Cardiac muscle cell (in vitro differentiated cells and primary cell): Measurements from ENCODE around the gene NTMT1. TPM values are rescaled to one million over a fixed set of nuclear protein-coding genes. Genes with fewer than 3 reads are reported as not detected.

Experiments used
- DNase-seq, 2 donors: peaks; one replicate each; pipeline versions ENCODE4 v3.0.0 to v3.0.0-alpha.2; 2010 to 2017; ENCODE audit warnings: low read depth in 1 of 2, low spot score in 1 of 2
- H3K27ac ChIP-seq: fragments of 200-600 bp; sonication (generic); 2 replicates; pipeline ENCODE4 v1.5.1; 2016
- H3K27me3 ChIP-seq: fragments of 200-600 bp; sonication (generic); 2 replicates; pipeline ENCODE4 v1.6.0; 2016; ENCODE audit warnings: control low read depth
- H3K36me3 ChIP-seq: fragments of 200-600 bp; sonication (generic); 2 replicates; pipeline ENCODE4 v1.5.1; 2016; ENCODE audit warnings: control low read depth
- H3K4me1 ChIP-seq: fragments of 200-600 bp; sonication (generic); 2 replicates; pipeline ENCODE4 v1.8.1; 2017; ENCODE audit warnings: low read depth, mild to moderate bottlenecking, mixed run types
- H3K4me3 ChIP-seq: fragments of 200-600 bp; sonication (generic); 2 replicates; pipeline ENCODE4 v1.5.1; 2016; ENCODE audit warnings: mild to moderate bottlenecking
- H3K9me3 ChIP-seq: fragments of 200-600 bp; sonication (generic); 2 replicates; pipeline ENCODE4 v1.5.1; 2017; ENCODE audit warnings: low read depth, mild to moderate bottlenecking, control low read depth
- polyA plus RNA-seq: library from polyadenylated mRNA; unstranded; fragments of >200 nt; fragmentation: Nextera tagmentation; extraction: Ambion mirVana; gene quantifications from 2 replicates; pipeline ENCODE4 v1.2.1, GENCODE V29; 2016
- total RNA-seq: library from RNA; depleted of rRNA; stranded (reverse); fragments of >200 nt; gene quantifications from 2 replicates; pipeline ENCODE4 v1.2.3, GENCODE V29; 2016
- TF ChIP-seq, protein P1 (sequence below): IDR thresholded peaks from 2 replicates; pipeline ENCODE4 v1.5.1; 2012; ENCODE audit warnings: low read depth, mild to moderate bottlenecking, low read length

The NTMT1 gene
- total and polyA plus RNA-seq, 2 experiments from 2014 or later, result 35.2 to 77.6 TPM

DNA sequence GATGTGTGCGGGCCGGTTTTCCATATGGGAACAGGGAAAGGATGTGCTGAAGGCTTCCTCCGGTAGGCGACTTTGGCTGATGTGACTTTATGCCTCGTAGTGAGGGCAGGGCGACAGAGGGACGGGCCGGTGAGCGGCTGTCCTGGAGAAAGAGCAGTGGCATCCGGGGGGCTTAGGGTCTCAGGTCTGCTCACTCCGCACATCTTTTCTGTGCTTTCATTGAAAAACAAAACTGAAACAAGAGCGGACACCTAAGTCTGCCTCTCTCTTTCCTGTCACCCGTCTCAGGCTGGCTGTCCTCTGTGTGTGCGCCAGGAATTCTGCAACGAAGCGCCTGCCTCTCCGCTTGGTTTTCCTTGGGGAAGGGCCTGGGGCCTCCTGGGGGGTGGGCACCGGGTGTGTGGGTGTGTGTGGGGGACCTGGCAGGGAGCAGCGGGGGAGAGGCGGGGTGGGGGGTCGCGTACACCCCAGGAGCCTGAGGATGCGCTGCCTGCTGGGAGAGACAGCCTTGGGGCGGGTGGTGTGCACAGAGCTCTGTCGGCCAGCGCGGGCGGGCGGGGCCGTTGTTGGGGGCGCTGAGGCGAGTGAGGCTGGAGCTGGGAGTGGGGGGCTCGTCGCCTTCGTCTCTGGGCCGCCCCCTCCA lies 38.9 kb downstream of the NTMT1 start:
- Histone ChIP-seq H3K4me1 (no peaks in the 10 kb centered on the region), H3K4me3 (peak overlapping the region; percentile 27), H3K36me3 (no peaks in the 10 kb centered on the region), H3K27ac (no peak overlapping the region), H3K27me3 (peaks cover 28% of the 10 kb centered on the region), H3K9me3 (no peaks in the 10 kb centered on the region)
- no peak for DNase-seq
- TF ChIP-seq, protein P1, sequence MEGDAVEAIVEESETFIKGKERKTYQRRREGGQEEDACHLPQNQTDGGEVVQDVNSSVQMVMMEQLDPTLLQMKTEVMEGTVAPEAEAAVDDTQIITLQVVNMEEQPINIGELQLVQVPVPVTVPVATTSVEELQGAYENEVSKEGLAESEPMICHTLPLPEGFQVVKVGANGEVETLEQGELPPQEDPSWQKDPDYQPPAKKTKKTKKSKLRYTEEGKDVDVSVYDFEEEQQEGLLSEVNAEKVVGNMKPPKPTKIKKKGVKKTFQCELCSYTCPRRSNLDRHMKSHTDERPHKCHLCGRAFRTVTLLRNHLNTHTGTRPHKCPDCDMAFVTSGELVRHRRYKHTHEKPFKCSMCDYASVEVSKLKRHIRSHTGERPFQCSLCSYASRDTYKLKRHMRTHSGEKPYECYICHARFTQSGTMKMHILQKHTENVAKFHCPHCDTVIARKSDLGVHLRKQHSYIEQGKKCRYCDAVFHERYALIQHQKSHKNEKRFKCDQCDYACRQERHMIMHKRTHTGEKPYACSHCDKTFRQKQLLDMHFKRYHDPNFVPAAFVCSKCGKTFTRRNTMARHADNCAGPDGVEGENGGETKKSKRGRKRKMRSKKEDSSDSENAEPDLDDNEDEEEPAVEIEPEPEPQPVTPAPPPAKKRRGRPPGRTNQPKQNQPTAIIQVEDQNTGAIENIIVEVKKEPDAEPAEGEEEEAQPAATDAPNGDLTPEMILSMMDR, result no peak

DNA sequence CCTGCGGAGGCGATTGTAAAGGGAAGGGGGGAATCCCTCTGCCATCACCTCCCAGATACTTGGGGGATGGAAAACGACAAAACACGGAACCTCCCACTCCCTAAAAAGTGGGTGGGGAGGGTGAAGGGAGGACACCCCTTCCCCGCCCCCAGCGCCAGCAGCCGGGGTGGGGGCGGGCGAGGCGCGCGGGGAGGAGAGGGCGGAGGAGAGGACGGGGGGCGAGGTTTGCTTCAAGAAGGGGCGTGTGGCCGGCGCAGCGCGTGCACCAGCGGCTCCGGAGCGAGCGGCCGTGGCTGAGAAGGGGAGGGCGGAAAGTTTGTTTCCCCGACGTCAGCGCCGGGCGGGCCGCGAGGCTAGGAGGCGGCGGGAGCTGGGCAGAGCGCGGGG lies 39.4 kb downstream of the NTMT1 start, which contains the start of gene PRRX2:
Gene PRRX2 (plus strand): TSS at position 259 of the 387 bp plus-strand sequence. CDS start 221 bp downstream, outside the sequence.
- H3K4me1 ChIP-seq, result no peaks in the 10 kb centered on the region
- no peaks in the 10 kb centered on the region for H3K9me3 ChIP-seq
- TF ChIP-seq, protein P1, result no peak
- no peak within 1 kb of the TSS for H3K27ac ChIP-seq
- no peaks in the 10 kb centered on the region for H3K36me3 ChIP-seq
- peak within 1 kb of the TSS; percentile 27 for H3K4me3 ChIP-seq
- peak; percentile 34 to 60 for DNase-seq
- peaks cover 28% of the 10 kb centered on the region for H3K27me3 ChIP-seq

DNA sequence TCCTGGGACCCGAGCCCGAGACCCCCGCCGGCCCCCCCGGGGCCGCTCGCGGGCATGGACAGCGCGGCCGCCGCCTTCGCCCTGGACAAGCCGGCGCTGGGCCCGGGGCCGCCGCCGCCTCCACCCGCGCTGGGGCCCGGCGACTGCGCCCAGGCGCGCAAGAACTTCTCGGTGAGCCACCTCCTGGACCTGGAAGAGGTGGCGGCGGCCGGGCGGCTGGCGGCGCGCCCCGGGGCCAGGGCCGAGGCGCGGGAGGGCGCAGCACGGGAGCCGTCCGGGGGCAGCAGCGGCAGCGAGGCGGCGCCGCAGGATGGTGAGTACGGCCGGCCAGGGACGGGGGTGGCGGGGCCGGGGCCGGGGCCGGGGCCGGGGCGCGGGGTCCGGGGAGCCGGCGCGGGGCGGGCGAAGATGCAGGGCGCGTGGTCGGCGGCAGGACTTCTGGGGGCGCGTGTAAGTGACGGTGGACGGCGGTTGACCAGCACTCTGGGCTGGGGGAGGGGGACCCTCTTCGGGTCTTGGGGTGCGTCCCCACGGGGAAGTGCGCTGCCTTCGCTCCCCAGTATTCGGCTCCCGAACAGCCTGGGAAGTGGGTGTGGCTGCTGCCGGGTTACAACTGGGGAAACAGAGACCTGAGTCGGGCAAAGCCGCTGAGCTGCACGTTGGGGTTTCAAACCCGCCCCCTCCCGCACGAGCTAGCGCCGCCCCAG lies 40.0 kb downstream of the NTMT1 start:
- no peaks in the 10 kb centered on the region for H3K36me3 ChIP-seq
- no peak overlapping the region for H3K27ac ChIP-seq
- peak overlapping the region; percentile 27 for H3K4me3 ChIP-seq
- H3K27me3 ChIP-seq, result peaks cover 28% of the 10 kb centered on the region
- no peak for DNase-seq
- H3K9me3 ChIP-seq, result no peaks in the 10 kb centered on the region
- H3K4me1 ChIP-seq, result no peaks in the 10 kb centered on the region
- TF ChIP-seq, protein P1, result no peak

DNA sequence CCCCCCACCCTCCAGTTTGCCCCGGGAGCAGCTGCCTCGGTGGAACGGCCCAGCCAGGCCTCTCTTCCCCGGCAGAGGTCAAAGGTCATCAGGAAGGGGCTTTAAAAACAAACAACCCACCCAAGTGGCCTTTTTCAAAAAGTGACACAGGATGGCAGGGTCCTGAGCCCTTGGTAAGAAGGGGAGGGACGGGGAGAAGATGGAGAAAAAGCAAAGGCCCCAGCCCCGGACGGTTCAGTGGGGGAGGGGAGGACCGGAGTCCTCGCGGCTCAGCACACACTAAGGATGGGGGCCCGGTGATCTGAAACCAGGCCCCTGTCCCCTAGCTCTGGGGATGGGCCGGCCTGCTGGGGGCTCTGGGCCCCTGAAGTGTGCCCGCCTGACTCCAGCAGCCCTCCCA lies 40.6 kb downstream of the NTMT1 start:
- H3K36me3 ChIP-seq, result no peaks in the 10 kb centered on the region
- H3K27me3 ChIP-seq, result peaks cover 28% of the 10 kb centered on the region
- TF ChIP-seq, protein P1, result no peak
- no peak for DNase-seq
- H3K9me3 ChIP-seq, result no peaks in the 10 kb centered on the region
- no peak overlapping the region for H3K4me3 ChIP-seq
- no peaks in the 10 kb centered on the region for H3K4me1 ChIP-seq
- no peak overlapping the region for H3K27ac ChIP-seq

DNA sequence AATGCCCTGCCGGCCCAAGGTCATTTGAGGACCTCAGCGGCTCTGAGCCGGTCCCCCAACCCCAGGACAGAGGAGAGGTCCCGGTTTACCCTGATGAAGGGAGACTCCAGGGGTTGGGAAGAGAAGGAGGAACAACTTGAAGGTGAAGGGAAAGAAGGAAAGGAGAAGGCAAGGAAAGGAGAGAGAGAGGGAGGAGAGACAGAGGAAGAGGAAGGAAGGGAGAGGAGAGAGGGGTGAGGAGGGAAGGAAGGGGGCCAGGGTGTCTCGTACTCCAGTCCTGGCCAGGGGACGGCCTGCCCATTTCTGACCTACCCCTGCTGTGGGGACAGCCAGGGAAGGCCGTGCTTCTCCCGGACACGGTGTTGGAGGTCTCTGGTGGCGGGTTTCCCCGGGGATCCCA lies 41.4 kb downstream of the NTMT1 start:
- TF ChIP-seq, protein P1, result no peak
- Histone ChIP-seq H3K4me1 (no peaks in the 10 kb centered on the region), H3K27ac (no peak overlapping the region), H3K36me3 (no peaks in the 10 kb centered on the region), H3K4me3 (no peak overlapping the region), H3K9me3 (no peaks in the 10 kb centered on the region), H3K27me3 (peaks cover 28% of the 10 kb centered on the region)
- no peak for DNase-seq
